ENCODE results near the gene MESP1. TPM values are rescaled to one million over a fixed set of nuclear protein-coding genes. Genes with fewer than 3 reads are reported as not detected.

The MESP1 gene
- total and polyA plus RNA-seq, 2 of the 13 experiments (the other 11 are each of a cell fraction or from before 2014, with no cell fraction given), result not detected

DNA sequence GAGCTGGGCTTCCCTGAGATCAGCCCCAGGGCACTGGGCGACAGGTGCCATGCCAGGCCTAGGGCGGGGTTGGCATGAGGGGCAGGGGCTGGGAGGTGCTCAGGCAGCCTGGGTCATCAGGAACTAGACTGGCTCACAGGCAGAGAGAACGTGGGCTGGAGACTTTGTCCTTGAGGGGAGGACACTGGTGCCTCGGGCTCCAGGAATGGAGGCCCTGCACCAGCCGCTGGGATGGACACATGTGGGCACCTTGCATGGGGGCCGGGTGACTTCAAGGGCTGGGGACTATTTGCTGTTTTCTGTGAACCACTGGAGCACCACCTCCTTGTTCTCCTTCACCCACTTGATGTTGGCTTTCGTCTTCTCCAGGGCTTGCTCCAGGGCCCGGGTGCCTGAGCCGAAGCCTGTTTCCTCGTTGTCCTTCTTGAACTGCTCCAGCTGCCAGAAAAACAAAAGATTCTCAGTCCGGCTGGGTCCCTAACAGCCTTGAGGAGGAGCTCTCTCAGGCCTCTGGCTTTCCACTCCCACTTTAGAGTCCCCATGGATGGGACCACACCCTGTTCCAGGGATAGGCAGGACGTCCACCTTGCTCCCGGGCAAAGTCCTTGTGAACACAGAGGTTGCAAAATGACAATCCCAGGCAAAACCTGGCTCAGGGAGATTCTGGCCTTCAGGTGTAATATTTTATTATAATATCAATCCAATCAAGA, 34.2 kb upstream of the MESP1 start (continued):
- TF ChIP-seq SOX5 (CRISPR knock-in tag; IDR thresholded peaks at IDR 0.05; ENCODE audit: borderline replicate concordance) (peak; percentile 53; the same call in 1 of the 2 replicates), CC2D1A (CRISPR knock-in tag; IDR thresholded peaks at IDR 0.05) (no peak), IRX3 (CRISPR knock-in tag; IDR thresholded peaks at IDR 0.05; ENCODE audit: borderline replicate concordance, low read depth) (no peak), ZNF567 (CRISPR knock-in tag; IDR thresholded peaks at IDR 0.05; ENCODE audit: borderline replicate concordance) (no peak), ZNF652 (CRISPR knock-in tag; IDR thresholded peaks at IDR 0.05; ENCODE audit: borderline replicate concordance, low read depth) (no peak), NFAT5 (CRISPR knock-in tag; IDR thresholded peaks at IDR 0.05) (no peak), ZNF20 (CRISPR knock-in tag; IDR thresholded peaks at IDR 0.05) (no peak), KMT2A (CRISPR knock-in tag; IDR thresholded peaks at IDR 0.05) (no peak), ZFP36L1 (CRISPR knock-in tag; IDR thresholded peaks at IDR 0.05) (no peak), ZNF83 (CRISPR knock-in tag; IDR thresholded peaks at IDR 0.05; ENCODE audit: borderline replicate concordance) (no peak), HCFC1 (IDR thresholded peaks at IDR 0.05; ENCODE audit: low read depth, low read length) (no peak), TARDBP (CRISPR knock-in tag; IDR thresholded peaks at IDR 0.05) (no peak), AHR (CRISPR knock-in tag; IDR thresholded peaks at IDR 0.05) (no peak), CEBPB (IDR thresholded peaks at IDR 0.05; ENCODE audit: borderline replicate concordance, low read depth, low read length) (peak; percentile 80), TEAD3 (CRISPR knock-in tag; optimal IDR thresholded peaks at IDR 0.05; ENCODE audit: borderline replicate concordance) (peak; percentile 68), MED1 (CRISPR knock-in tag; IDR thresholded peaks at IDR 0.05) (peak; percentile 26; the same call in 1 of the 2 replicates), REL (CRISPR knock-in tag; conservative IDR thresholded peaks at IDR 0.05) (no peak), MED8 (CRISPR knock-in tag; IDR thresholded peaks at IDR 0.05; ENCODE audit: insufficient replicate concordance) (no peak), ELF1 (CRISPR knock-in tag; IDR thresholded peaks at IDR 0.05) (no peak), KAT2B (IDR thresholded peaks at IDR 0.05; ENCODE audit: borderline replicate concordance, low read depth, low read length) (no peak), IKZF1 (IDR thresholded peaks at IDR 0.05) (no peak), SALL2 (CRISPR knock-in tag; IDR thresholded peaks at IDR 0.05) (no peak), SNAI1 (CRISPR knock-in tag; IDR thresholded peaks at IDR 0.05; ENCODE audit: borderline replicate concordance) (no peak)
- TF ChIP-seq, protein P1, sequence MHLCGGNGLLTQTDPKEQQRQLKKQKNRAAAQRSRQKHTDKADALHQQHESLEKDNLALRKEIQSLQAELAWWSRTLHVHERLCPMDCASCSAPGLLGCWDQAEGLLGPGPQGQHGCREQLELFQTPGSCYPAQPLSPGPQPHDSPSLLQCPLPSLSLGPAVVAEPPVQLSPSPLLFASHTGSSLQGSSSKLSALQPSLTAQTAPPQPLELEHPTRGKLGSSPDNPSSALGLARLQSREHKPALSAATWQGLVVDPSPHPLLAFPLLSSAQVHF (CRISPR knock-in tag; IDR thresholded peaks at IDR 0.05), result no peak
- TF ChIP-seq, protein P2, sequence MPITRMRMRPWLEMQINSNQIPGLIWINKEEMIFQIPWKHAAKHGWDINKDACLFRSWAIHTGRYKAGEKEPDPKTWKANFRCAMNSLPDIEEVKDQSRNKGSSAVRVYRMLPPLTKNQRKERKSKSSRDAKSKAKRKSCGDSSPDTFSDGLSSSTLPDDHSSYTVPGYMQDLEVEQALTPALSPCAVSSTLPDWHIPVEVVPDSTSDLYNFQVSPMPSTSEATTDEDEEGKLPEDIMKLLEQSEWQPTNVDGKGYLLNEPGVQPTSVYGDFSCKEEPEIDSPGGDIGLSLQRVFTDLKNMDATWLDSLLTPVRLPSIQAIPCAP (CRISPR knock-in tag; IDR thresholded peaks at IDR 0.05; ENCODE audit: low read depth), result no peak

All from HepG2 (cell line).